SK-N-SH (cell line): ENCODE data around the gene NOPCHAP1. TPM values are rescaled to one million over a fixed set of nuclear protein-coding genes. Genes with fewer than 3 reads are reported as not detected.

Experiments
- CTCF ChIA-PET: fragments of 300-600, 350-600 bp; formaldehyde crosslinking; extraction: SDS; loops from one replicate; lab custom pipeline; 2021; lab: Yijun Ruan, JAX
- POLR2A ChIA-PET: fragments of 350-600 bp; sonication (Branson Sonifier 250); formaldehyde crosslinking; extraction: SDS; loops from one replicate; lab custom pipeline; 2020; ENCODE audit warnings: antibody characterized with exemption, inconsistent platforms; lab: Yijun Ruan, JAX
- DNase-seq: peaks from one replicate; pipeline ENCODE4 v3.0.0; 2012
- H2AFZ ChIP-seq: fragments of 200-600 bp; sonication (generic); 2 replicates; pipeline ENCODE4 v1.8.1; 2016; ENCODE audit warnings: antibody characterized with exemption, mild to moderate bottlenecking, low read depth
- H3F3A ChIP-seq: fragments of 200-600 bp; sonication (generic); replicated peaks from 2 replicates; pipeline ENCODE3; 2016; ENCODE audit warnings: antibody characterized with exemption, mild to moderate bottlenecking; ENCODE audit not compliant: insufficient read depth
- H3K27ac ChIP-seq, 2 experiments: fragments of 200-500 bp in 1 of 2; fragments of 200-600 bp in 1 of 2; sonication (Bioruptor generic) in 1 of 2; sonication (generic), shearing (Covaris generic) in 1 of 2; 2 replicates each; pipeline versions ENCODE4 v1.5.1 to v1.6.1; 2014 to 2016; ENCODE audit warnings: low read depth in 2 of 2, inconsistent platforms in 1 of 2, low read length in 1 of 2, mild to moderate bottlenecking in 1 of 2, mixed read lengths in 1 of 2
- H3K27me3 ChIP-seq: fragments of 200-600 bp; sonication (generic), shearing (Covaris generic); 2 replicates; pipeline ENCODE4 v1.6.1; 2016; ENCODE audit warnings: mixed run types; ENCODE audit not compliant: insufficient read depth
- H3K36me3 ChIP-seq, 2 experiments: fragments of 200-500 bp in 1 of 2; fragments of 200-600 bp in 1 of 2; sonication (Bioruptor generic) in 1 of 2; sonication (generic) in 1 of 2; replicated peaks in 1 of 2; 2 replicates each; pipeline versions ENCODE3 to v1.5.1; 2014 to 2016; ENCODE audit warnings: low read length in 1 of 2, mild to moderate bottlenecking in 1 of 2; ENCODE audit not compliant: insufficient read depth in 2 of 2, control insufficient read depth in 1 of 2
- H3K4me1 ChIP-seq, 2 experiments: fragments of 200-500 bp in 1 of 2; fragments of 200-600 bp in 1 of 2; sonication (Bioruptor generic) in 1 of 2; sonication (generic), shearing (Covaris generic) in 1 of 2; 2 replicates each; pipeline versions ENCODE4 v1.5.1 to v1.6.1; 2014 to 2016; ENCODE audit warnings: low read depth in 1 of 2, low read length in 1 of 2, mixed run types in 1 of 2; ENCODE audit not compliant: insufficient read depth in 2 of 2, control insufficient read depth in 1 of 2
- H3K4me2 ChIP-seq: fragments of 200-600 bp; sonication (generic), shearing (Covaris generic); 2 replicates; pipeline ENCODE4 v1.6.1; 2017; ENCODE audit warnings: mixed run types
- H3K4me3 ChIP-seq, 2 experiments: fragments of 200-500 bp in 1 of 2; fragments of 200-600 bp in 1 of 2; sonication (Bioruptor generic) in 1 of 2; sonication (generic), shearing (Covaris generic) in 1 of 2; 2 replicates each; pipeline versions ENCODE4 v1.5.1 to v1.8.1; 2014 to 2016; ENCODE audit warnings: low read depth in 2 of 2, inconsistent platforms in 1 of 2, low read length in 1 of 2, mild to moderate bottlenecking in 1 of 2, mixed read lengths in 1 of 2, moderate library complexity in 1 of 2
- H3K79me2 ChIP-seq: fragments of 200-600 bp; sonication (generic); 2 replicates; pipeline ENCODE4 v1.8.1; 2017; ENCODE audit warnings: mild to moderate bottlenecking; ENCODE audit not compliant: insufficient read depth
- H3K9ac ChIP-seq: fragments of 200-600 bp; sonication (generic); 2 replicates; pipeline ENCODE4 v1.6.1; 2017; ENCODE audit warnings: mixed run types
- H3K9me2 ChIP-seq: fragments of 200-600 bp; sonication (generic); 2 replicates; pipeline ENCODE4 v1.6.1; 2017; ENCODE audit warnings: mixed run types
- H3K9me3 ChIP-seq: fragments of 200-600 bp; sonication (generic); 2 replicates; pipeline ENCODE4 v1.6.1; 2017; ENCODE audit warnings: mixed run types, mild to moderate bottlenecking, moderate library complexity
- H4K20me1 ChIP-seq: fragments of 200-600 bp; sonication (generic); 2 replicates; pipeline ENCODE4 v1.6.1; 2017; ENCODE audit warnings: mild to moderate bottlenecking, mixed run types; ENCODE audit not compliant: insufficient read depth
- CHD2 ChIP-seq: fragments of 150-350 bp; IDR thresholded peaks from 2 replicates; pipeline ENCODE4 v1.6.1; 2018; ENCODE audit warnings: low read length; ENCODE audit not compliant: partially characterized antibody
- EP300 ChIP-seq, 2 experiments: IDR thresholded peaks; 2 replicates each; pipeline versions ENCODE4 v1.4.0 to v1.6.1; 2012; ENCODE audit warnings: borderline replicate concordance in 1 of 2, low read depth in 1 of 2, low read length in 1 of 2
- FOSL2 ChIP-seq: IDR thresholded peaks from 2 replicates; pipeline ENCODE4 v1.4.0; 2012; ENCODE audit warnings: low read depth, mild to moderate bottlenecking, moderate library complexity, borderline replicate concordance
- FOXJ3 ChIP-seq: sonication (generic); formaldehyde crosslinking; IDR thresholded peaks from 2 replicates; pipeline ENCODE4 v1.5.1; 2020; ENCODE audit warnings: mild to moderate bottlenecking, missing genetic modification reagents
- MEF2A ChIP-seq: IDR thresholded peaks from 2 replicates; pipeline ENCODE4 v1.4.0; 2012; ENCODE audit warnings: low read depth, borderline replicate concordance
- PBX3 ChIP-seq: IDR thresholded peaks from 2 replicates; pipeline ENCODE4; 2012
- RAD21 ChIP-seq: IDR thresholded peaks from 2 replicates; pipeline ENCODE4 v1.6.1; 2012; ENCODE audit warnings: mild to moderate bottlenecking, low read length
- RCOR1 ChIP-seq: fragments of 150-350 bp; IDR thresholded peaks from 2 replicates; pipeline ENCODE4 v1.6.1; 2017; ENCODE audit warnings: antibody characterized with exemption, low read length
- SMC3 ChIP-seq: IDR thresholded peaks from 2 replicates; pipeline ENCODE4 v1.6.1; 2012; ENCODE audit warnings: low read depth, low read length, improper control_type of control experiment
- YY1 ChIP-seq: IDR thresholded peaks from 2 replicates; pipeline ENCODE4 v1.4.0; 2012; ENCODE audit warnings: low read depth, mild to moderate bottlenecking
- ZBTB33 ChIP-seq: IDR thresholded peaks from 2 replicates; pipeline ENCODE4 v1.4.0; 2012; ENCODE audit warnings: low read depth, borderline replicate concordance
- WGBS: methylation state at CpG from one replicate; pipeline ENCODE4 v1.1.6; 2017; ENCODE audit warnings: low lambda C conversion rate; 5-methylcytosine and 5-hydroxymethylcytosine counted together
- polyA plus RNA-seq, 3 experiments: library from polyadenylated mRNA; depleted of rRNA; stranded (reverse); fragments of >200 nt; gene quantifications; 2 replicates each; pipeline ENCODE4 v1.2.3, GENCODE V29; 2012
- TF ChIP-seq, protein P1 (sequence below): fragments of 150-350 bp; IDR thresholded peaks from 2 replicates; pipeline ENCODE4 v1.6.1; 2017; ENCODE audit warnings: antibody characterized with exemption, low read length, low read depth, borderline replicate concordance

The NOPCHAP1 gene
- polyA plus RNA-seq, 1 of the 3 experiments (the other 2 are of a cell fraction): 17.3 TPM

DNA sequence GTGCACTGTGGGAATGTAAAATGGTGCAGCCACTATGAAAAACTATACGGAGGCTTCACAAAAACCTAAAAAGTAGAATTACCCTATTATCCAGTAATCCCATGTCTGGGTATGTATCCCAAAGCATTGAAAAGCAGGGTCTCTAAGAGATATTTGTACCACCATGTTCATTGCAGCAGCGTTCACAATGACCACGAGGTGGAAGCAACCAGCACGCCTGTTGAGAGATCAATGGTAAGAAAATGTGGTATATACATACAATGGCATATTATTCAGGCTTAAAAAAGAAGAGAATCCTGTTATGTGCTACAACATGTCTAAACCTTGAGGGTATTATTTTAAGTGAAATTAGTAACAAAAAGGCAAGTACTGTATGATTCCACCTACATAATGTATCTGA is 910 bp upstream of the NOPCHAP1 start:
- H3K4me2 ChIP-seq: no peak overlapping the region
- H3K9me3 ChIP-seq: no peaks in the 10 kb centered on the region
- no peak for TF ChIP-seq FOSL2
- TF ChIP-seq MEF2A: no peak
- no peak for TF ChIP-seq FOXJ3 (CRISPR knock-in tag)
- no peak overlapping the region for H3K9ac ChIP-seq
- no peaks in the 10 kb centered on the region for H3K9me2 ChIP-seq
- no peak for DNase-seq
- no peaks in the 10 kb centered on the region for H3F3A ChIP-seq
- ChIA-PET POLR2A (interaction anchor here (1.2 kb wide), 1 partner anchor 27 kb away, joined by 3 read pairs; the partner anchor contains the start of gene SLC41A2), CTCF (no interaction called here)
- peaks cover 21 to 24% of the 10 kb centered on the region in 2 experiments for H3K36me3 ChIP-seq
- H3K4me1 ChIP-seq: peaks cover 0 to 9% of the 10 kb centered on the region in 2 experiments; a peak in 2 of 4 replicates
- WGBS: 72% methylated on average over 4 of the region's 4 CpGs
- no peak overlapping the region for H3K27ac ChIP-seq
- H4K20me1 ChIP-seq: no peaks in the 10 kb centered on the region
- peaks cover 37% of the 10 kb centered on the region for H3K79me2 ChIP-seq
- H3K4me3 ChIP-seq: no peak overlapping the region
- H3K27me3 ChIP-seq: no peaks in the 10 kb centered on the region
- H2AFZ ChIP-seq: no peak overlapping the region

- H3F3A ChIP-seq: no peaks in the 10 kb centered on the region
- no peaks in the 10 kb centered on the region for H4K20me1 ChIP-seq
- no peak for DNase-seq
- H3K27ac ChIP-seq: no peak overlapping the region
- peaks cover 0 to 9% of the 10 kb centered on the region in 2 experiments; a peak in 2 of 4 replicates for H3K4me1 ChIP-seq
- WGBS: 91% methylated on average over 4 of the region's 4 CpGs
- peaks cover 47% of the 10 kb centered on the region for H3K79me2 ChIP-seq
- TF ChIP-seq YY1 (no peak), SMC3 (no peak), EP300 (IDR thresholded peaks at IDR 0.05; ENCODE audit: borderline replicate concordance in 1 of 2, low read depth in 1 of 2, low read length in 1 of 2) (no peak), PBX3 (no peak), ZBTB33 (no peak), RAD21 (no peak), FOXJ3 (CRISPR knock-in tag) (no peak), CHD2 (no peak), RCOR1 (no peak)
- TF ChIP-seq, protein P1, sequence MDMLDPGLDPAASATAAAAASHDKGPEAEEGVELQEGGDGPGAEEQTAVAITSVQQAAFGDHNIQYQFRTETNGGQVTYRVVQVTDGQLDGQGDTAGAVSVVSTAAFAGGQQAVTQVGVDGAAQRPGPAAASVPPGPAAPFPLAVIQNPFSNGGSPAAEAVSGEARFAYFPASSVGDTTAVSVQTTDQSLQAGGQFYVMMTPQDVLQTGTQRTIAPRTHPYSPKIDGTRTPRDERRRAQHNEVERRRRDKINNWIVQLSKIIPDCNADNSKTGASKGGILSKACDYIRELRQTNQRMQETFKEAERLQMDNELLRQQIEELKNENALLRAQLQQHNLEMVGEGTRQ: no peak
- H3K9me3 ChIP-seq: no peaks in the 10 kb centered on the region
- no peak overlapping the region for H3K4me3 ChIP-seq
- H3K9ac ChIP-seq: no peak overlapping the region
- no peaks in the 10 kb centered on the region for H3K27me3 ChIP-seq
- POLR2A ChIA-PET: no interaction called here
- no peak overlapping the region for H3K4me2 ChIP-seq
- no peak overlapping the region for H2AFZ ChIP-seq
- no peaks in the 10 kb centered on the region for H3K9me2 ChIP-seq
- peaks cover 49 to 74% of the 10 kb centered on the region in 2 experiments for H3K36me3 ChIP-seq
- CTCF ChIA-PET: interaction anchor here (1.1 to 3.3 kb wide), 2 partner anchors 71 to 609 kb away, joined by 3 to 9 read pairs; no protein-coding TSS in a partner anchor
Observed at GRCh38 chr12:104990950-104991349, 4.8 kb downstream of the NOPCHAP1 start.
